WTC11 (cell line): ENCODE results near the gene CX3CL1.

Experiments used
- AFF4 ChIP-seq: sonication (generic); formaldehyde crosslinking; IDR thresholded peaks from 2 replicates; pipeline ENCODE4 v1.8.1; 2023; ENCODE audit warnings: mild to moderate bottlenecking, missing genetic modification reagents, borderline replicate concordance
- CREM ChIP-seq: sonication (generic); formaldehyde crosslinking; IDR thresholded peaks from 2 replicates; pipeline ENCODE4 v1.8.1; 2022; ENCODE audit warnings: mild to moderate bottlenecking, missing genetic modification reagents, moderate library complexity
- NFYB ChIP-seq: sonication (generic); formaldehyde crosslinking; conservative IDR thresholded peaks from 2 replicates; pipeline ENCODE4 v1.8.0; 2022; ENCODE audit warnings: low read depth, missing genetic modification reagents
- TF ChIP-seq, protein P1 (sequence below): fragments of 200-600 bp; IDR thresholded peaks from 2 replicates; pipeline ENCODE4 v1.8.0; 2022; ENCODE audit warnings: antibody characterized with exemption
- TF ChIP-seq, protein P2 (sequence below): sonication (generic); formaldehyde crosslinking; IDR thresholded peaks from 2 replicates; pipeline ENCODE4 v1.8.1; 2022; ENCODE audit warnings: low read depth, missing genetic modification reagents, borderline replicate concordance

DNA sequence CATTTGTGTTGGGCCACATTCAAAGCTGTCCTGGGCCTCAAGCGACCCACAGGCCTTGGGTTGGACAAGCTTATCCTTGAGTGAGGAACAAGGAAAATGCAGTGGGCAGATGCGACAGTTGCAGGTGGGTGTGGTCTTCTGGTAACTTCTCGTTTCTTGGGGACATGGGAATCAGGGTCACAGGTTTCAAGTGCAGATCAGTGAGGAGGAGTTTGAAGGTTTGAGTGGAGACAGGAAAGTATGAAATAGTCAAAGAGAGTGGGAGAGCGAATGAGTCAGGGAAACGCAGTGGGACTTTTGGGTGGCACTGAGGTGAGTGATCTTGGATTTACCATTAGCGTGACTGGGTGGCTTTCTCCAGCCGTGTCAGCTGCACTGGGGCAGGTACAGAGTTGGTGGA is 29.1 kb upstream of the CX3CL1 start:
- no peak for TF ChIP-seq NFYB
- TF ChIP-seq AFF4 (CRISPR knock-in tag), result no peak
- TF ChIP-seq, protein P1, sequence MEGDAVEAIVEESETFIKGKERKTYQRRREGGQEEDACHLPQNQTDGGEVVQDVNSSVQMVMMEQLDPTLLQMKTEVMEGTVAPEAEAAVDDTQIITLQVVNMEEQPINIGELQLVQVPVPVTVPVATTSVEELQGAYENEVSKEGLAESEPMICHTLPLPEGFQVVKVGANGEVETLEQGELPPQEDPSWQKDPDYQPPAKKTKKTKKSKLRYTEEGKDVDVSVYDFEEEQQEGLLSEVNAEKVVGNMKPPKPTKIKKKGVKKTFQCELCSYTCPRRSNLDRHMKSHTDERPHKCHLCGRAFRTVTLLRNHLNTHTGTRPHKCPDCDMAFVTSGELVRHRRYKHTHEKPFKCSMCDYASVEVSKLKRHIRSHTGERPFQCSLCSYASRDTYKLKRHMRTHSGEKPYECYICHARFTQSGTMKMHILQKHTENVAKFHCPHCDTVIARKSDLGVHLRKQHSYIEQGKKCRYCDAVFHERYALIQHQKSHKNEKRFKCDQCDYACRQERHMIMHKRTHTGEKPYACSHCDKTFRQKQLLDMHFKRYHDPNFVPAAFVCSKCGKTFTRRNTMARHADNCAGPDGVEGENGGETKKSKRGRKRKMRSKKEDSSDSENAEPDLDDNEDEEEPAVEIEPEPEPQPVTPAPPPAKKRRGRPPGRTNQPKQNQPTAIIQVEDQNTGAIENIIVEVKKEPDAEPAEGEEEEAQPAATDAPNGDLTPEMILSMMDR, result no peak
- no peak for TF ChIP-seq CREM (CRISPR knock-in tag)
- TF ChIP-seq, protein P2, sequence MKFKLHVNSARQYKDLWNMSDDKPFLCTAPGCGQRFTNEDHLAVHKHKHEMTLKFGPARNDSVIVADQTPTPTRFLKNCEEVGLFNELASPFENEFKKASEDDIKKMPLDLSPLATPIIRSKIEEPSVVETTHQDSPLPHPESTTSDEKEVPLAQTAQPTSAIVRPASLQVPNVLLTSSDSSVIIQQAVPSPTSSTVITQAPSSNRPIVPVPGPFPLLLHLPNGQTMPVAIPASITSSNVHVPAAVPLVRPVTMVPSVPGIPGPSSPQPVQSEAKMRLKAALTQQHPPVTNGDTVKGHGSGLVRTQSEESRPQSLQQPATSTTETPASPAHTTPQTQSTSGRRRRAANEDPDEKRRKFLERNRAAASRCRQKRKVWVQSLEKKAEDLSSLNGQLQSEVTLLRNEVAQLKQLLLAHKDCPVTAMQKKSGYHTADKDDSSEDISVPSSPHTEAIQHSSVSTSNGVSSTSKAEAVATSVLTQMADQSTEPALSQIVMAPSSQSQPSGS (CRISPR knock-in tag), result no peak
